HG03039 (cell line): ENCODE measurements around the gene CACTIN.
"Not testable (repeated sequence)": the region's sequence is repeated elsewhere in the genome, so short reads cannot be mapped to it uniquely, and the experiment has no call there.

Experiments
- ATAC-seq: cut with Tn5 transposase; IDR thresholded peaks from one replicate; pipeline ENCODE4 v1.9.1; 2021; ENCODE audit warnings: mild to moderate bottlenecking, moderate library complexity; ENCODE audit not compliant: unreplicated experiment

CACTIN gene

GRCh38 chr19:3573858-3574637 lies 52.5 kb downstream of the CACTIN start:
- no peak for ATAC-seq

GRCh38 chr19:3573162-3573857 lies 53.3 kb downstream of the CACTIN start:
- ATAC-seq: peak; percentile 7

GRCh38 chr19:3572855-3573161 lies 53.8 kb downstream of the CACTIN start, which contains the start of gene HMG20B:
TSS of gene HMG20B (plus strand) at chr19:3572944. CDS start at chr19:3573310, 366 bp downstream.
- ATAC-seq: no peak

- peak; percentile 84 for ATAC-seq
Observed at GRCh38 chr19:3572132-3572854, 54.3 kb downstream of the CACTIN start.

- no peak for ATAC-seq
Observed at GRCh38 chr19:3570606-3571011, 56.0 kb downstream of the CACTIN start.

- ATAC-seq: not testable (repeated sequence)
Observed at GRCh38 chr19:3570042-3570441, 56.5 kb downstream of the CACTIN start.

- no peak for ATAC-seq
Observed at GRCh38 chr19:3565139-3565538, 61.5 kb downstream of the CACTIN start.

GRCh38 chr19:3563709-3564524 lies 62.7 kb downstream of the CACTIN start:
- ATAC-seq: no peak
